IgD-negative memory B cell (primary cell): Measurements from ENCODE around the gene MINDY4. TPM values are rescaled to one million over a fixed set of nuclear protein-coding genes. Genes with fewer than 3 reads are reported as not detected.

Source experiments
- H3K27ac Mint-ChIP-seq, 3 donors: one replicate each; pipeline ENCODE4 v1.8.0; 2020 to 2022; ENCODE audit warnings: mild to moderate bottlenecking in 3 of 3, mixed read lengths in 3 of 3, moderate library complexity in 1 of 3
- H3K27me3 Mint-ChIP-seq: one replicate; pipeline ENCODE4 v1.8.0; 2021; ENCODE audit warnings: mixed read lengths
- H3K36me3 Mint-ChIP-seq: one replicate; pipeline ENCODE4 v1.8.0; 2020; ENCODE audit warnings: mild to moderate bottlenecking, mixed read lengths
- H3K4me1 Mint-ChIP-seq, 3 donors: one replicate each; pipeline ENCODE4 v1.8.0; 2020 to 2022; ENCODE audit warnings: mixed read lengths in 3 of 3, mild to moderate bottlenecking in 1 of 3
- H3K4me3 Mint-ChIP-seq, 4 donors: one replicate each; pipeline ENCODE4 v1.8.0; 2020 to 2022; ENCODE audit warnings: mild to moderate bottlenecking in 4 of 4, mixed read lengths in 4 of 4, moderate library complexity in 3 of 4
- H3K9me3 Mint-ChIP-seq, 3 donors: one replicate each; pipeline ENCODE4 v1.8.0; 2020 to 2021; ENCODE audit warnings: mixed read lengths in 3 of 3, mild to moderate bottlenecking in 1 of 3
- polyA plus RNA-seq: library from polyadenylated mRNA; unstranded; fragments of 300-500 nt; fragmentation: Illumina TruSeq; gene quantifications from one replicate; pipeline ENCODE4 v1.2.3, GENCODE V29; 2021

The MINDY4 gene
- polyA plus RNA-seq, 1 donor from 2014 or later: 0.25 TPM

DNA sequence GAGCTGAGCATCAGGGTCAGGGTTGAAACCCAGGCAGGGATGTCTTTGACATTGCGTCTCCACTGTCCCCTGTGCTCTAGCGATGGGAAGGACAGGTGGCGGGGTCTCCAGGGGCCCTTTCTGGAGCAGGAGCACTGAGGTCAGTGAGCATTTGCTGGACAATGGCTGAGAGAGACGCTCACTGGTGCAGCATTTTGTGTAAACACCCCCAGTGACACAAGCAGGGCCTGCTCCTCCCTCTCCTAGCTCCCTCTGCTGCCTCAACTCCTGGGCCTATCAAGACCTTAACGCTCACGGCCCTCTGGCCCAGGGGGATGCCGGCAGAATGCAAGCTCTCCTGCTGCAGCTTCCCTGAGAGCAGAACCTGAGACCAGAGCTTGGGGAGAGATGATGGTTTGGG lies 36.7 kb upstream of the MINDY4 start:
- Mint-ChIP-seq H3K4me3 (no peak overlapping the region), H3K4me1 (peaks cover 4 to 7% (median 7%) of the 10 kb centered on the region in 3 donors), H3K9me3 (no peaks in the 10 kb centered on the region), H3K36me3 (no peaks in the 10 kb centered on the region), H3K27me3 (peaks cover 6% of the 10 kb centered on the region), H3K27ac (no peak overlapping the region)

DNA sequence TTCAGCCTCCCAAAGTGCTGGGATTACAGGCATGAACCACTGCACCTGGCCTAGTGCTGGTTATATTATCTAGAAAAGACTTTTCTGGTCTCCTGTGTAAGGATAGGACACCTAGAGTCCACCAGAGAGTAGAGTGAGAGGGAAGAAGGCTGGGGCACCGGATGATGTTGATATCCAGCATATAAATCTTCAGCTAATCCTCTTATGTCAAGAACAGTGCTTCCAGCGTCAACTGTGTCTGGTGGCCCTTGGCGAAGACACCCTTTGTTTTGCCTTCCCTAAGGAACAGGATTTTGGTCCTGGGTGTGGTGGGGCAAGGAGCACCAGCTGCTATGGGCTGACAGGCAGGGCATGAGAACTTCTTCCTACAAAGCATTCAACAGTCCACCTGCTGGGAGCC lies 35.6 kb upstream of the MINDY4 start:
- no peaks in the 10 kb centered on the region for H3K9me3 Mint-ChIP-seq

GRCh38 chr7:30736291-30736690 lies 34.9 kb upstream of the MINDY4 start:
- Mint-ChIP-seq H3K27ac (no peak overlapping the region), H3K9me3 (no peaks in the 10 kb centered on the region), H3K4me1 (peaks cover 2 to 9% (median 7%) of the 10 kb centered on the region in 3 donors), H3K27me3 (peaks cover 9% of the 10 kb centered on the region), H3K36me3 (no peaks in the 10 kb centered on the region), H3K4me3 (no peak overlapping the region)

More for the DNA sequence above, 35.6 kb upstream of the MINDY4 start:
- Mint-ChIP-seq H3K4me3 (no peak overlapping the region), H3K27me3 (peaks cover 9% of the 10 kb centered on the region), H3K4me1 (peaks cover 2 to 9% (median 7%) of the 10 kb centered on the region in 3 donors), H3K36me3 (no peaks in the 10 kb centered on the region), H3K27ac (no peak overlapping the region)

GRCh38 chr7:30738026-30738915 lies 32.9 kb upstream of the MINDY4 start:
- H3K9me3 Mint-ChIP-seq: no peaks in the 10 kb centered on the region
- H3K27ac Mint-ChIP-seq: peak overlapping the region in 2 of 3 donors; percentile 46 to 89
- peaks cover 6% of the 10 kb centered on the region for H3K27me3 Mint-ChIP-seq
- peak overlapping the region in 1 of 4 donors; percentile 65 for H3K4me3 Mint-ChIP-seq
- no peaks in the 10 kb centered on the region for H3K36me3 Mint-ChIP-seq
- peaks cover 2 to 9% (median 7%) of the 10 kb centered on the region in 3 donors for H3K4me1 Mint-ChIP-seq

GRCh38 chr7:30739691-30740090 lies 31.5 kb upstream of the MINDY4 start:
- no peaks in the 10 kb centered on the region for H3K36me3 Mint-ChIP-seq
- H3K9me3 Mint-ChIP-seq: no peaks in the 10 kb centered on the region
- peaks cover 13% of the 10 kb centered on the region for H3K27me3 Mint-ChIP-seq
- H3K27ac Mint-ChIP-seq: no peak overlapping the region
- H3K4me3 Mint-ChIP-seq: no peak overlapping the region
- H3K4me1 Mint-ChIP-seq: peaks cover 2 to 9% (median 7%) of the 10 kb centered on the region in 3 donors

- no peaks in the 10 kb centered on the region for H3K9me3 Mint-ChIP-seq
- H3K4me1 Mint-ChIP-seq: peaks cover 2 to 9% (median 7%) of the 10 kb centered on the region in 3 donors
- H3K36me3 Mint-ChIP-seq: no peaks in the 10 kb centered on the region
- no peak overlapping the region for H3K4me3 Mint-ChIP-seq
- no peak overlapping the region for H3K27ac Mint-ChIP-seq
- peaks cover 12% of the 10 kb centered on the region for H3K27me3 Mint-ChIP-seq
These were observed 30.6 kb upstream of the MINDY4 start for GRCh38 chr7:30740417-30741181.

GRCh38 chr7:30741289-30741688 lies 29.9 kb upstream of the MINDY4 start:
- Mint-ChIP-seq H3K27ac (no peak overlapping the region), H3K4me3 (no peak overlapping the region), H3K4me1 (peaks cover 2 to 9% (median 7%) of the 10 kb centered on the region in 3 donors), H3K9me3 (no peaks in the 10 kb centered on the region), H3K27me3 (peaks cover 12% of the 10 kb centered on the region), H3K36me3 (no peaks in the 10 kb centered on the region)

DNA sequence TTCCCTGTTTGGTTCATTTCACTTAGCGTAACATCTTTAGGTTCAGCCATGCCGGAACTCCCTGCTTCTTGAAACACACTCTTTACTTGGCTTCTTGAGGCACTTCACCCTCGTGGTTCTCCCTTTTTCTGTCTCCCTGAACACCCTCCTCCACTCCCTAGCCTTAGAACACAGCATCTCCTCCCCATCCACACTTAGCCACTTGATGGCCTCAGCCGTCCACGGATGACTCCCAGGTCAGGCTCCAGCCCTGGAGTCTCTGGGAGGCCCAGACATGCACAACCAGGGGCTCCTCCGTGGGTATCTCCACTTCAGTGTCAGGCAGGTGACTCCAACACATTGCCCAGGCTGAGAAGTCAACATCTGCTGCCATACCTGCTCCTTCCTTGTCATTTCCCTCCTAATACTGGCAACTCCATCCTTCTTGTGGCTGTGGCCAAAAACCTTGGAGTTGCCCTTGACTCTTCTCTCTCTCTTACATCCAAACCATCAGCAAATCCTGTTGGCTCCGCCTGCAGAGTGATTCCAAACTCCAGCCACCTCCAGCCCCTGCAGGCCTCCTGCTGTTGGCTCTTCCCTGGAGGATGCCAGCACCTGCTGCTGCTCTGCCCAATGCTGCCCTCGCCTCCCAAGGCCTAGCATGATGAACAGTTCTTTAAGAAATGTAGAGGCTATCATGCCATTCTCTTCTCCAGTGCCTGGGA lies 27.7 kb upstream of the MINDY4 start:
- Mint-ChIP-seq H3K27me3 (peaks cover 12% of the 10 kb centered on the region), H3K4me1 (peaks cover 0 to 2% (median 2%) of the 10 kb centered on the region in 3 donors), H3K4me3 (peak overlapping the region in 1 of 4 donors; percentile 75), H3K27ac (no peak overlapping the region), H3K9me3 (no peaks in the 10 kb centered on the region), H3K36me3 (no peaks in the 10 kb centered on the region)

DNA sequence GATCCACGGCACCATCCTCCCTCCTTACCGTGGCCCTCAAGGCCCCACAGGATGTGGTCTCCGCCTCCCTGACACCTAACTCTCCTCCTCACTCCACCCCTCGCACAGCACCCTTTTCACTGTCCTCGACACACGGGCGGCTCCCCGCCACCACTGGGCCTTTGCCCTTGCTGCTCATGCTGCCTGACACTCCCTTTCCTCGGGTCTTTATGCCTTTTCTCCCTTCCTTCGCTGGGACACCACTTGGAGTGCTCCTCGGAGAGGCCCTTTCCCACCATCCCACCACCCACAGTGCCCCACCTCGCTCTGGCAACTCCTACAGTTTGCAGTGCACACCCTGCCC lies 27.2 kb upstream of the MINDY4 start:
- Mint-ChIP-seq H3K4me3 (peak overlapping the region in 1 of 4 donors; percentile 75), H3K27me3 (peaks cover 12% of the 10 kb centered on the region), H3K9me3 (no peaks in the 10 kb centered on the region), H3K36me3 (no peaks in the 10 kb centered on the region), H3K4me1 (peaks cover 0 to 2% (median 0%) of the 10 kb centered on the region in 3 donors), H3K27ac (peak overlapping the region in 1 of 3 donors; percentile 2)

DNA sequence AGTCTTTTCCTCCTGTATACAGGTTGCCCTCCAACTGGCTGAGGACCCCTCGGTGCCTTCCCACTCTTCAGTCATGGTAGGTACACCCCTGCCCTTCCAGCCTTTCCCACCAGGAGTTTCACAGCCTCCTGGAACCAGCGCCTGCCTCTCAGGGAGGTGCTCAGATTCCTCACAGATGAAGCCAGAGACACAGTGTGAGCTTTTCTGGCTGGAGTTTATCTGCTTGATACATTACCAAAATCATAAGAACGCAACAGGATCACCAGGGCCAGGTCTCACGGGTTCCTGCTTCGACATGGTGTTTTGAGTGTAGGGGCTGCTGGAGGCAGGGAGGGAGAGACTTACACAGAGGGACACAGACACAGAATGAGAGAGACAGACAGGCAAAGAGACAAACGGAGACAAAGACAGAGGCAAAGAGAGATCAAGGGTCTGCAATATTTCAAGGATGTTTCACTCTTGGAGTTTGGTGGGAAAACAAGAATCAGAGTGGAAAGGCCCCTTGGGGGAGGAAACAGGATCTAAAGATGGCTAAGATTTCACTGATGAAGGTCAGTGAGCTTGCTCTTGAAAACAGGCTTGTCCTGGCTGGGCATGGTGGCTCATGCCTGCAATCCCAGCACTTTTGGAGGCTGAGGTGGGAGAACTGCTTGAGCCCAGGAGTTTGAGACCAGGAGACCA lies 25.8 kb upstream of the MINDY4 start:
- H3K36me3 Mint-ChIP-seq: no peaks in the 10 kb centered on the region
- H3K27ac Mint-ChIP-seq: no peak overlapping the region
- H3K27me3 Mint-ChIP-seq: peaks cover 11% of the 10 kb centered on the region
- no peak overlapping the region for H3K4me3 Mint-ChIP-seq
- peaks cover 0 to 2% (median 0%) of the 10 kb centered on the region in 3 donors for H3K4me1 Mint-ChIP-seq
- peaks cover 0 to 3% (median 0%) of the 10 kb centered on the region in 3 donors for H3K9me3 Mint-ChIP-seq

GRCh38 chr7:30750010-30750409 lies 21.2 kb upstream of the MINDY4 start:
- H3K27ac Mint-ChIP-seq: no peak overlapping the region
- H3K36me3 Mint-ChIP-seq: no peaks in the 10 kb centered on the region
- peaks cover 0 to 3% (median 2%) of the 10 kb centered on the region in 3 donors for H3K9me3 Mint-ChIP-seq
- H3K4me3 Mint-ChIP-seq: no peak overlapping the region
- H3K4me1 Mint-ChIP-seq: no peaks in the 10 kb centered on the region
- peaks cover 2% of the 10 kb centered on the region for H3K27me3 Mint-ChIP-seq

GRCh38 chr7:30750683-30751650 lies 20.2 kb upstream of the MINDY4 start:
- no peaks in the 10 kb centered on the region for H3K4me1 Mint-ChIP-seq
- H3K4me3 Mint-ChIP-seq: no peak overlapping the region
- no peaks in the 10 kb centered on the region for H3K27me3 Mint-ChIP-seq
- H3K36me3 Mint-ChIP-seq: no peaks in the 10 kb centered on the region
- H3K27ac Mint-ChIP-seq: no peak overlapping the region
- peaks cover 0 to 3% (median 2%) of the 10 kb centered on the region in 3 donors for H3K9me3 Mint-ChIP-seq

DNA sequence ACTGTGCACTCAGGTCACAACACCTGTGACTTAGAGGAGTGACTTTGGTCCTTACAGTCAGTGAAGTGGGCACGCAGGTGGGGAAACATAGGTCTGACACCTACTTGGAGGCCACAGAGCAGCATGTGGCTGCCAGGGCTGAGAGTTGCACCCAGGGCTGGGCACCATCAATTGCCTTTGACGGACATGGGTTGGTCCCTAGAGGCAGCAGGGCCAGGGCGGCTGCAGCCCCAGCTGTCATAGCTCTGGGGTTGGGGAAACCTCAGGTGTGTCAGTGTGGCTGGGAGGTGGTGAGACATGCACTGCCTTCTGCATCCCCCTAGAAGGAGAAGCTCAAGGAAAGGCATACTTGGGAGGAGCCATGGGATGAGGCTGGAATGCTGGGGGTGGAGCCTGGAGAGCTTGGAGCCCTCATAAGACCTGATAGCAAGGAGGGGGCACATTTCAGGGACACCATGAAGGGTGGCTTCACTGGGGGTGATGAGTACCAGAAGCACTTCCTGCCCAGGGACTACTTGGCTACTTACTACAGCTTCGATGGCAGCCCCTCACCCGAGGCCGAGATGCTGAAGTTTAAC lies 19.4 kb upstream of the MINDY4 start, which contains the start of gene INMT:
INMT (plus strand) TSS at position 440 of the 578 bp plus-strand sequence; CDS start at position 456, 16 bp downstream.
- Mint-ChIP-seq H3K9me3 (peaks cover 0 to 3% (median 2%) of the 10 kb centered on the region in 3 donors), H3K27me3 (no peaks in the 10 kb centered on the region), H3K36me3 (no peaks in the 10 kb centered on the region), H3K4me1 (no peaks in the 10 kb centered on the region), H3K27ac (no peak within 1 kb of the TSS), H3K4me3 (no peak within 1 kb of the TSS)
